ENCODE results near the gene FOLR2.
"Not testable (repeated sequence)": the region's sequence is repeated elsewhere in the genome, so short reads cannot be mapped to it uniquely, and the experiment has no call there.

The FOLR2 gene

DNA sequence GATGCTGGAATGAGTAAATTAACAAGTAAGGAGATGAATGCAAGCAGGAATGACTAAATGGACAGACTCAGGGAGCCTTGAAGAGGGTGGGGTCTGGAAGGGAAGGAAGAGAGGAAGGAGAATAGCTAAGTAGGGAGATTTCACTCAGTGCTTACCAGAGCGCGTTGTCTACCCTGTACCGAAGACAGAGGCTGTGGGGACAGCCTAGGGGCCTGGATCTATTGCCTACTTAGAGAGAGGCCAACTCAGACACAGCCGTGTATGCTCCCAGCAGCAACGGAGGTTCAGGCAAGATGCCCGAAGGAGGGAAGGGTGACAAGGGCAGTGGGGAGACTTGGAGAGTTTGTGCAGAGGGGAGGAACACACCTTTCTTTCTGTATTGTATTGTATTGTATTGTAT lies at the start of gene FOLR2:
TSS of gene FOLR2 (plus strand) at position 157 of the 400 bp plus-strand sequence. CDS start 1,791 bp downstream, outside the sequence.
- DNase-seq = no peak

DNA sequence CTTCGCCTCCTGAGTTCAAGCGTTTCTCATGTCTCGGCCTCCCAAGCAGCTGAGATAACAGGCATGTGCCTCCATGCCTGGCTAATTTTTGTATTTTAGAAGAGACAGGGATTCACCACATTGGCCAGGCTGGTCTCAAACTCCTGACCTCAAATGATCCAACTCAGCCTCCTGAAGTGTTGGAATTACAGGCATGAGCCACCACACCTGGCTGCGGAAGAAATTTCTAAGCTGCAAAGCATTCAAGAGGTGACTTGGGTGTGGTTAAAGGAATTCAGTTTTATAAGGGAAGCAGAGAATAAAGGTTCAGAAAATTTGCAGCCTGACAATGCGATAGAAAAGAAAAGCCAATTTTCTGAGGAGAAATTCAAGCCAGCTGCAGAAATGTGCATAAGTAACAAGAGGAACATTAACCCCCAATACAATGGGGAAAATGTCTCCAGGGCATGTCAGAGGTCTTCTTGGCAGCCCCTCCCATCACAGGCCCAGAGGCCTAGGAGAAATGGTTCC lies 47.5 kb upstream of the FOLR2 start:
- DNase-seq = not testable (repeated sequence)

DNA sequence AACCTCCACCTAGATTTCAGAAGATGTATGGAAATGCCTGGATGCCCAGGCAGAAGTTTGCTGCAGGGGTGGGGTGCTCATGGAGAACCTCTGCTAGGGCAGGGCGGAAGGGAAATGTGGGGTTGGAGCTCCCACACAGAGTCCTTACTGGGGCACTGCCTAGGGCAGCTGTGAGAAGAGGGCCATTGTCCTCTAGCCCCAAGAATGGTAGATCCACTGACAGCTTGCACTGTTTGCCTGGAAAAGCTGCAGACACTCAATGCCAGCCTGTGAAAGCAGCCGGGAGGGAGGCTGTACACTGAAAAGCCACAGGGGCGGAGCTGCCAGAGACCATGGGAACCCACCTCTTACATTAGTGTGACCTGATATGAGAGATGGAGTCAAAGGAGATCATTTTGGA lies 46.8 kb upstream of the FOLR2 start:
- DNase-seq = not testable (repeated sequence)

DNA sequence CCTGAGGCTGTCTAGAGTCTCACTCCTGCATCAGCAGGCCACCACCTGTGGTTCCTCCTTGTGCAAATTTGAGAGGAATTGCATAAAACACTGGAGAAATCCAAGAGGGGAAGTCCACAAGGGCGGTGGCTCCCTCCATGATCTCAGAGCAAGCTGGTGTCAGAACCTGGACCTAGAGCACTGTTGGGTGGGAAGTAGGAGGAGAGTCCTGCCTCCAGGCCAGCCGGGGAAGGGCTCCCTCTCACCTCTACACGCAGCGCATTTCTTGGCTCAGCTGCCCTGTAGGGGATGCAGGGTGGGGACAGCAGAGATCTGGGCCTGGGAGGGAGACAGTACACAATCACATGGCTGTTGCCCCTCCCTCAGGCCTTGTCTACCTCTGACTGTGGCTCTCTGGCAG lies 44.6 kb upstream of the FOLR2 start:
- DNase-seq = not testable (repeated sequence)

DNA sequence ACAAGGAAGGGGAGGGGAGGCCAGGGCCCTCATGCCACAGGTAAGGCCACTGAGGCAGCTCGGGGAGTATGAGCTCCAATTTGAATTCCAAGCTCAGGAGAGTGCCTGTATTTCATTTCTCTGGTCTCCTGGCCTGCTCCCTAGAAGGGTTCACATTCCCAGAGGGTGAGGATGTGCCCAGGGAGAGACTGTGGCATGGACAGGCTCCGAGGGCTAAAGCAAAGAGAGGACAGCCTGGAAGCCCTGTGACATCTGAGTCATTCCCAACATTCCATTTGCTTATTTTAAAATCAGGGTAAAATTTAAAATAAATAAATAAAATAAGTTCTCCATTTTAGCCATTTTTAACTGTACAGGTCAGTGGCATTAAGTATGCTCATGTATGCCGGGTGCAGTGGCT lies 43.3 kb upstream of the FOLR2 start:
- DNase-seq = no peak

DNA sequence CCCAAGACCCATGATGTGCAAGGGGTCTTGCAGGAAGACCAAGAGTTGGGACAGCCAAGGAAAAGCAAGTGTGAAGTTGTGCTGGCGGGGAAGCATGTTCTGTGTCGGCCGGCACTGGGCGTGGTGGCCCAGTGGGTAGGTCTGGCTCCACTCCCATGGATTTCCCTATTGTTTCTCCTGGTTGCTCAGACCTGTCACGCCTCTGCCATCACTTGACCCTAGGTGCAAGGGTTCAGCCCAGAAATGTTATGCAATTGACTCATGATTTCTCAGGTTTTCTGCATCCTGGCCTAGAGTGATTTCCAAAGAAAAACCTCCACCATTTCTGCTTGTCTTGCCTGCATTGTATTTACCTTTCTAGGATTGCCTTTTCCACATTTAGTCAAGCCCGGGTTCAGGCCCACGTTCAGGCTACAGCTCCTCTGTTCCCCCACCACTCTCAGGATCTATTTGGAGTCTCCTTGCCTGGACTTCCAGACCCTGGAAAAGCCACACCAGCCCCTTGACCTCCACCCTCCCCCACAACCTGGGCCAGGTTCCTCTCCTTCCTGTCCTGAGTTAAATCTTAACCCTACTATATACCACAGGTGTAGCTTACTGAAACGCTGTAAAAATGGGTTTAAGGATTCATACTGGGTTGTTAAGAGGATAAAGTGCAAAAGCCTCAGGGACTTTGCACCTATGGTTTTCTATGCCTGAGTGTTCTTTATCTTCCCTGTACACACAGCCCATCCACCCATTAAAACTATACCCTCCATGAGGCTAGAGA lies 42.1 kb upstream of the FOLR2 start:
- DNase-seq = no peak

DNA sequence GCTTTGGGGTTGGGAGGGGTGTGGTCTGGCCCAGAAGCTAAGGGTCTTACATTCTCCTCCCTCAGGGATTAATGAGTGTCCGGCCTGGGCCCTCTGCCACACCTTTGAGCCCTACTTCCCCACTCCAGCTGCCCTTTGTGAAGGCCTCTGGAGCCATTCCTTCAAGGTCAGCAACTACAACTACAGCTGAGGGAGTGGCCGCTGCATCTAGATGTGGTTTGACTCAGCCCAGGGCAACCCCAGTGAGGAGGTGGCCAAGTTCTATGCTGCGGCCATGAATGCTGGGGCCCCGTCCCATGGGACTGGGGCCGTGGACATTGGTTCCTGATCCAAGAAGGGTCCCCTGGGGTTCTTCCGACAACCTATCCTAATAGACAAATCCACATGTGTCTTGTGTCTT lies 38.9 kb upstream of the FOLR2 start:
- DNase-seq = no peak

DNA sequence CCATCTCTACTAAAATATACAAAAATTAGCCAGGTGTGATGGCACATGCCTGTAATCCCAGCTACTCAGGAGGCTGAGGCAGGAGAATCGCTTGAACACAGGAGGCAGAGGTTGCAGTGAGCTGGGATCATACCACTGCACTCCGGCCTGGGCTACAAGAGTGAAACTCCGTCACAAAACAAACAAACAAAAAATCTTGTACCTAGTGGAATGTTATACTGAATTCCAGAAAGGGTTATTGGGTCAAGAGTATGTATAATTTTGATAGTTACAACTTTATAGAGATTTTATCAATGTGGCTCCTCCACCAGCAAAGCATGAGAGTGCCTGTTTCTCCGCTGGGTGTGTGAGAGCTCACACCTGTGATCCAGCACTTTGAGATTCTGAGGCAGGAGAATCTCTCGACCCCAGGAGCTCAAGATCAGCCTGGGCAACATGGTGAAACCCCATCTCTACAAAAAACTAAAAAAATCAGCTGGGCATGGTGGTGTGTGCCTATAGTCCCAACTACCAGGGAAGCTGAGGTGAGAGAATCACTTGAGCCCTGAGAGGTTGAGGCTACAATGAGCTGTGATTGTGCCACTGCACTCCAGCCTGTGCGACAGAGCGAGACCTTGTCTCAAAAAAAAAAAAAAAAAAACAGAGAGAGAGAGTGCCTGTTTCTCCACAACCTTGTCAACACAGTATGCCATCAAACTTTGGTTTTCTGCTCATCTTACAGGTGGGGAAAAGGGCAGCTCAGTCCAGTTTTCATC lies 37.4 kb upstream of the FOLR2 start:
- DNase-seq = no peak

DNA sequence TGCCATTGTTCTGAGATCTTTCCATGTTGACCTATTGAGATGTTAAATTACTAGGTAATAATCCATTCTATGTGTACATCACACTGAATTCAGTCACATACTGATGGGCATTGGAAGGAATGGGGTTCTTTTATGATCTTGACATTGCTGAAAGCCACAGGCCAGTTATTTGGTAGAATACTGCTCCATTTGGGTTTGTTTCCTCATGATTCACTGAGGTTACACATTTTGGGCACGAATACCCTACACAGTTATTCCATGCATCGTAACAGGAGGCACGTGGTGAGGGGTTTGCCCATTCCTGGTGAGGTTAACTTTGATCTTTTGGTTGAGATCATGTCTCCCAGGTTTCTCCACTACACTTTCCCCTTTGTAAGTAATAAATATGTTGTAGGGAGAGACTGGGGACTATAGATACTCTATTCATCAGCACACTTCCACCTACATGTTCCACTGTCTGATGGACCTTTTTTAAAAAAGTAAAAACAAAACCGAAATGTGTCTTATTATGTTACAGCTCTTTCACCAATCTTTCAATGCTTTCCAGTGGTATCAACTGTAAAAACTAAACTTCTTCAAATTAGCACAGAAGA lies 36.7 kb upstream of the FOLR2 start:
- no peak for DNase-seq

DNA sequence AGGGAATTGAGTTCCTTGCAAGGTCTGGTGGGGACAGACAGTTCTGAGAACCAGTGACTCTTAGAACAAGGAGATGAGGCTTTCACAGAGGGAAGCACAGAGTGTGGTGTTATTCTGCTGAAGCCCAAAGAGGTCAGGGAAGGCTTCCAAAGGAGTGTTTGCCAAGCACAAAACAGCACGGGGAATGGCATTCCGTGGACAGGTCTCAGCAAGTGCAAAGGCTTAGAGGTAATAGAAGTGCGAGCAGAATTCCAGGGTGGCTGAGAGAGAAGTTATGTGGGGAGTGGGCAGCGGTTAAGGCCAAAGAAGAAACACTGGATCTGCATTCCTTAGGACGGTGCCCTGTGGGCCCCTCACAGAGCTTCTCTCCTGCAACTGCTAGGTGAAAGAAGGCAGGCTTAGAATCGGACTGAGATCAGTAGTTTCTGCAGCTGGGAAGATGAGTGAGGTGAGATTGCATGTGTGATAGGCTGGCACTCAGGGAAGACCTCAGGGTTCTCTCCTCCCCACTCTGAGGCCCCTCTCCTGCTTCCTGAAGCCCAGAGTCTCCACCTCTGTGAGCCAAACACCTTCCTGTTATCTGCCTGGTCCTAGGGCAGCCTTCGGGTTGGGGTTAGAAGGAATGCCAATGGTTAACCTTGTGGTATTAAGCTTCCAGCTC lies 35.6 kb upstream of the FOLR2 start:
- DNase-seq = not testable (repeated sequence)

DNA sequence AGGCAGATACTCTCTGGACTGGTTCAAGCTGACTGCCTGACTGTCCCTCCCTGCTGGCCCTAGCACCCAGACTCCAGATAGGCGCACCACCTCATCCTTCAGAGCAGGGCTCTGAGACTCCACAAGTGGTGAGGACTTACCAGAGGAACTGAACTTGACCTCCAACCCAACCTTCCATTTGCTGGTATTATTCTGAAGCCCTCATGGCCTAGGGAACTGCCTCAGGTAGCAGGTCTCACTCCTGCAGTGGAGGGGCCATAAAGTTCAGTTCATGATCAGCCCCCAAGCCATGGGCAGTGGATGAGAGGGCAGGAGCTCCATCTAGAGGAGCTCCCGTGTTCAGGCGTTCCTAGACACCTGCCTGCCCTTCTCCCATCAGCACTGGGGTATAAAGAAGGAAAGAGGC lies 35.0 kb upstream of the FOLR2 start:
- DNase-seq = not testable (repeated sequence)

DNA sequence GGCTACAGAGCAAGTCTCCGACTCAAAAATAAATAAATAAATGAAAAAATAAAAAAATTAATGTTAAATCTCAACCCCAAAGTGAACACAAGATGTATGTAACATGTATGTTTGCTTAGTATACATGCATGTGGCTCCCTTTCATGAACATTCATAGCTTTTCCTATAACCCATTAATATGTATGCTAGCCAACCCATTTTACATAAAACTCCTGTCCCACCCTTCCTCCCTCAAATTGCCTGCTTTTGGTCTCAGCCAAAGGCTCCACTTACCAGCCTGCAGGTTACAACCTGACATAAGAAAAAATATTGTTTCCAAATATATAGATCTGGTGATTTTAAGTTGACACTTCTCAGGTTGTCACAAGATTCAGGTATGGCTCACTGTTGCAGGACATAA lies 28.3 kb upstream of the FOLR2 start:
- DNase-seq = no peak

DNA sequence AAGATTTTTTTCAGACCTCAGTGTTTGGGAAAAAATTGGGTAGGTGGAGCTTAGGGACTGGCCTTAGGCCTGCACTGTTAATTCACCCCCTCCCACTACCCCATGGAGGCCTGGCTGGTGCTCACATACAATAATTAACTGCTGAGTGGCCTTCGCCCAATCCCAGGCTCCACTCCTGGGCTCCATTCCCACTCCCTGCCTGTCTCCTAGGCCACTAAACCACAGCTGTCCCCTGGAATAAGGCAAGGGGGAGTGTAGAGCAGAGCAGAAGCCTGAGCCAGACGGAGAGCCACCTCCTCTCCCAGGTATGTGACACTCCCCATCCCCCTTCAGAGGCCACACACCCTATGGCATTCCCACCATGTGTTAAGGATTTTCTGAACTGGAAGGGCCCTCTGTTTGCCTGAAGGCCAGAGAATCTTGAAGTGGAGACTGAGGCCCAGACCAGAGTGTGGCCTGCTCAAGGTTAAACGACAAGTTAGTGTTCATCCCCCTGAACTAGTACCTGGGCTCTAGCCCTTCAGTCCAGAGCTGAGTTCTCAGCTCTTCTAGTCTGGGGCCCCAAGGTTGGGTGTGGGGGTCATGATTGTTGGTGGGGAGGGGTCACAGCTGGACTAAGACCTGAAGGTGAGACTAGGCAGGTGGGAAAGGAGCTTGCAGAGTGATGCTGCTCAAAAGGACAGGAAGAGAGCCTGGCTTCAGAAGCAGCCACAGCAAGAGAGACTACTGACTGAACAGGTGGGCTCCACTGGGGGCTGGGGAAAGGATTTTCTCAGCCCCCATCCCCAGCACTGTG lies 26.9 kb upstream of the FOLR2 start:
- no peak for DNase-seq

DNA sequence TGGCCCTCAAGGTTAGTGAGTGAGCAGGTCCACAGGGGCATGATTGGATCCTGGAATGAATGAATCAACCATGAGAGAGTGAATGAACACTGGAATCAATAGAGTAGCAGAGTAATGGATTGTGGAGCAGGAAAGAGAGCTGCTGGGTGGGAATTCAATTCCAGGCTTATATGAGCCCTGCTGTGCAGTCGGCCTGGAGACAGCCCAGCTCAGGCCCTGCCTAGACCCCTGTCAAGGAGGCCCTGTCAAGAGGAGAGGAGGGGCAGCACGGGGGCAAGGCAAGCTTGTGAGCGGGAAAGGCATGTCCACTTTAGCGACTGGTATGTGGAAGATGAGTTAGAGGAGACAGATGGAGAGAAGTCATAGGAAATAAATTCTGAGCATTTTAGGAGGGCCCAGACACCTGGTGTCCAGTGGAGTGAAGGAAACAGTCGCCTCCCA lies 25.9 kb upstream of the FOLR2 start:
- no peak for DNase-seq

DNA sequence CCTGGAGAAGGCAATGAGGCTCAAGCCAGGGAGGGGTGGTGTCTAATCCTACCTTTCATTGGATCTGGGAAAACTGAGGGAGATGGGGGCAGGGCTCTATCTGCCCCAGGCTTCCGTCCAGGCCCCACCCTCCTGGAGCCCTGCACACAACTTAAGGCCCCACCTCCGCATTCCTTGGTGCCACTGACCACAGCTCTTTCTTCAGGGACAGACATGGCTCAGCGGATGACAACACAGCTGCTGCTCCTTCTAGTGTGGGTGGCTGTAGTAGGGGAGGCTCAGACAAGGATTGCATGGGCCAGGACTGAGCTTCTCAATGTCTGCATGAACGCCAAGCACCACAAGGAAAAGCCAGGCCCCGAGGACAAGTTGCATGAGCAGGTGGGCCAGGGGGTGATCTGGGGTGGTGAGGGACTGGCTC lies 24.6 kb upstream of the FOLR2 start, which contains the start of gene FOLR1:
TSS of gene FOLR1 (plus strand) at position 180 of the 421 bp plus-strand sequence. CDS start at position 214, 34 bp downstream.
- no peak for DNase-seq

DNA sequence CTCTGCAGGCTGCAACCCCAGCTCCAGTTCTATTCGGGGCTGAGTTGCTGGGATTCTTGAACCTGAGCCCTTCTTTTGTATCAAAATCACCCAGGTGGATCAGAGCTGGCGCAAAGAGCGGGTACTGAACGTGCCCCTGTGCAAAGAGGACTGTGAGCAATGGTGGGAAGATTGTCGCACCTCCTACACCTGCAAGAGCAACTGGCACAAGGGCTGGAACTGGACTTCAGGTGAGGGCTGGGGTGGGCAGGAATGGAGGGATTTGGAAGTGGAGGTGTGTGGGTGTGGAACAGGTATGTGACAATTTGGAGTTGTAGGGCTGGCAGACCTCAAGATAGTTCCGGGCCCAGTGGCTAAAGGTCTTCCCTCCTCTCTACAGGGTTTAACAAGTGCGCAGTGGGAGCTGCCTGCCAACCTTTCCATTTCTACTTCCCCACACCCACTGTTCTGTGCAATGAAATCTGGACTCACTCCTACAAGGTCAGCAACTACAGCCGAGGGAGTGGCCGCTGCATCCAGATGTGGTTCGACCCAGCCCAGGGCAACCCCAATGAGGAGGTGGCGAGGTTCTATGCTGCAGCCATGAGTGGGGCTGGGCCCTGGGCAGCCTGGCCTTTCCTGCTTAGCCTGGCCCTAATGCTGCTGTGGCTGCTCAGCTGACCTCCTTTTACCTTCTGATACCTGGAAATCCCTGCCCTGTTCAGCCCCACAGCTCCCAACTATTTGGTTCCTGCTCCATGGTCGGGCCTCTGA lies 20.9 kb upstream of the FOLR2 start:
- DNase-seq = no peak

DNA sequence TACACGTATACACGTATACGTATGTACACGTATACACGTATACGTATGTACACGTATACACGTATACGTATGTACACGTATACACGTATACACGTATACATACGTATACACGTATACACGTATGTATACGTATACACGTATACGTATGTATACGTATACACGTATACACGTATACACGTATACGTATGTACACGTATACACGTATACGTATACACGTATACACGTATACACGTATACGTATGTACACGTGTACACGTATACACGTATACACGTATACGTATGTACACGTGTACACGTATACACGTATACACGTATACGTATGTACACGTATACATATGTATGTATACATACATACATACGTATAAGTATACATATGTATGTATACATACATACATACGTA lies 15.1 kb upstream of the FOLR2 start:
- DNase-seq = not testable (repeated sequence)

DNA sequence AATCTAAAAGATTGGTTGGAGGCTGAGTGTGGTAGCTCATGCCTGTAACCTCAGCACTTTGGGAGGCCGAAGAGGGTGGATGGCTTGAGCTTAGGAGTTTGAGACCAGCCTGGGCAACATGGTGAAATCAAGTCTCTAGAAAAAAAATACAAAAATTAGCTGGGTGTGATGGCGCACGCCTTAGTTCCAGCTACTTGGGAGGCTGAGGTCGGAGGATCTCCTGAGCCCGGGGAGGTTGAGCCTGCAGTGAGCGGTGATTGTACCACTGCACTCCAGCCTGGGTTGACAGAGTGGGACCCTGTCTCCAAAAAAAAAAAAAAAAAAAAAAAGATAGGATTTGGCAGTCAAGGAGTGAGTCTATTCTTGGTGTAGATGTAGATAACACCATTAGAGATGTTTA lies 14.0 kb upstream of the FOLR2 start:
- no peak for DNase-seq

DNA sequence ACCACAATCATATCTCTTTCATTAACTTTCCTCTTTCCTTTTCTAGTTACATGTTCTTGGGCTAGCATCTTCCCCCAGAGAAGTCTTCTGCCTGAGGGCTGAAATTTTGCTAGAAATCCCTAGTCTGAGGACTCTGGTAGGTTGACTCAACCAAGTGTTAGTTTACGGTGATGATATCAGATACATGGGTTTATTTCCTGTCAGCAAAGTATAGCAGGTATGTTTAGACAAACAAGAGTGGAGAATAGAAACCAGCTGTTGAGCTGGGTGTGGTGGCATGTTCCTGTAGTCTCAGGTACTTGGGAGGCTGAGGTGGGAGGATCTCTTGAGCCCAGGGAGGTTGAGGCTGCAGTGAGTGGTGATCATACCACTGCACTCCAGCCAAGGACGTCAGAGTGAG lies 13.4 kb upstream of the FOLR2 start:
- DNase-seq = no peak

DNA sequence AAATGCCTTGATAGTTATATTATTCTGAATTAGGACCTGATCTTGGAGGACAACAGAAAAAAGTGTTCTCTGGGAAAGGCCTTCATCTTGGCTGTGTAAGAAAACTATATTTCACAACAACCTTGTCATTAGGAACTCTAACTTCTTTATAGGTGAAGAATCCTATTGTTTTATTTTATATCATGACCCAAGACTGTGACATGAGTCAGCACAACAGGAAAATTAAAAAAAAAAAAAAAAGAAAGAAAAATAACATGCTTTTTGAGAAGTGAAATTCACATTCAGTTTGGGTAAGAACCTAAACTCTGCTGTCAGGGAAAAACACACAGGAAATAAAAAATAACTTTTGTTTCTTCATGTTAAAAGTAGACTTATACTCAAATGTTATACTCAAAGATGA lies 11.7 kb upstream of the FOLR2 start:
- DNase-seq = no peak

DNA sequence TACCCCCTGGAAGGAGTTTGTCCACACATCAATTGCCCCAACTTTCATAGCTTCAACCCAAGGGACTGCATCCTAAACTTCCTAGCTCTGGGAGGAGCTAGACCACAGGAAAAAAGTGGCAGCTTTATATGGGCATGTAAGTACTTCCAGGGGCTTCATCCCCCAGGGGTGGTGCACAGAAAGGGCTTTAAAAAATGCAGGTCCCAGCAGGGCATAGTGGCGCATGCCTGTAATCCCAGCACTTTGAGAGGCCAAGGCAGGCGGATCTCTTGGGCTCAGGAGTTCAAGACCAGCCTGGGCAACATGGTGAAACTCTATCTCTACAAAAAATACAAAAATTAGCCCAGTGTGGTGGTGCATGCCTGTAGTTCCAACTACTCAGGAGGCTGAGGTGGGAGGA lies 9.8 kb upstream of the FOLR2 start:
- DNase-seq = not testable (repeated sequence)
